GM19463 (cell line): ENCODE results near the gene CCDC194.
"Not testable (repeated sequence)": the region's sequence is repeated elsewhere in the genome, so short reads cannot be mapped to it uniquely, and the experiment has no call there.

Experiments
- ATAC-seq: cut with Tn5 transposase; IDR thresholded peaks from one replicate; pipeline ENCODE4 v1.9.1; 2021; ENCODE audit warnings: mild to moderate bottlenecking, moderate library complexity; ENCODE audit not compliant: unreplicated experiment

The CCDC194 gene

GRCh38 chr19:17378271-17378670, 15.7 kb downstream of the CCDC194 start:
- no peak for ATAC-seq

GRCh38 chr19:17376935-17377600, 16.9 kb downstream of the CCDC194 start, which contains the start of gene PLVAP:
PLVAP (minus strand) TSS chr19:17377342; CDS start chr19:17377288, 54 bp downstream.
- no peak for ATAC-seq

DNA sequence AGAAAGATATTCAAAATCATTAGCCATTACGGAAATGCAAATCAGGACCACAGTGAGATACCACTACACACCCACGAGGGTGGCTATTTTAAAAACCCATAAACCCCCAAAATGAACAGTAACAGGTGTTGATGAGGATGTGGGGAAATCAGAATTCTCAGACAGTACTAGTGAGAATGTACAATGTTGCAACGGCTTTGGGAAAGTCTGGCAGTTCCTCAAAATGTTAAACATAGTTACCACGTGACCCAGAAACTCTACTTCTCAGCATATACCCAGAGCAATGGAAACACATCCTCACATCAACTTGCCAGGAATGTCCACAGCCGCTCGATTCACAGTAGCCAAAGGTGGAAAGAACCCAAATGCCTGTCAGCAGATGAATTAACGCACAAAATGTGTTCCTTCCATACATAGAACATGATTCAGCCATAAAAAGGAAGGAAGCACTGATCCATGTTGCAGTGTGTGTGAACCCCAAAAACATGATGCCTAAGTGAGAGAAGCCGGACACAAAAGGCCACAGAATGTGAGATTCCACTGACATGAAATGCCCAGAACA, 23.9 kb downstream of the CCDC194 start:
- peak; percentile 70 for ATAC-seq

DNA sequence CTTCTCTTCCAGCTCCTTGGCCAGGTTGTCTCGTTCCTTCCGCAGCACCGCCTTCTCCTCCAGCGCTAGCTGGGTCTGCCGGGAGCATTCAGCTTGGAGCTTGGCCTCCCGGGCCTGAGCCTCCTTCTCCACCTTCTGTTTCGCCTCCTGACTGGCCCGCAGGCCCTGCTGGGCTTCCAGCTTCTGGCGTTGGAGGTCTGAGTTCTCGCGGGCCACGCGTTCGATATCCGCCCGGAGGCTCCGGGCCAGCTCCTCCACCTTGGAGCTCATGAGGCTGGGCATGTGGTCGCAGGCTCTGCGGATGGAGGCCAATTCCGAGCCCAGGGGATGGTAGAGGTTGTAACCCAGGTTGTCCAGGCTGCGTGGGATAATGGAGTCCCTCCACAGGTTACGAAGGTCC, 28.6 kb downstream of the CCDC194 start:
- no peak for ATAC-seq

GRCh38 chr19:17363852-17364605, 30.0 kb downstream of the CCDC194 start:
- not testable (repeated sequence) for ATAC-seq

DNA sequence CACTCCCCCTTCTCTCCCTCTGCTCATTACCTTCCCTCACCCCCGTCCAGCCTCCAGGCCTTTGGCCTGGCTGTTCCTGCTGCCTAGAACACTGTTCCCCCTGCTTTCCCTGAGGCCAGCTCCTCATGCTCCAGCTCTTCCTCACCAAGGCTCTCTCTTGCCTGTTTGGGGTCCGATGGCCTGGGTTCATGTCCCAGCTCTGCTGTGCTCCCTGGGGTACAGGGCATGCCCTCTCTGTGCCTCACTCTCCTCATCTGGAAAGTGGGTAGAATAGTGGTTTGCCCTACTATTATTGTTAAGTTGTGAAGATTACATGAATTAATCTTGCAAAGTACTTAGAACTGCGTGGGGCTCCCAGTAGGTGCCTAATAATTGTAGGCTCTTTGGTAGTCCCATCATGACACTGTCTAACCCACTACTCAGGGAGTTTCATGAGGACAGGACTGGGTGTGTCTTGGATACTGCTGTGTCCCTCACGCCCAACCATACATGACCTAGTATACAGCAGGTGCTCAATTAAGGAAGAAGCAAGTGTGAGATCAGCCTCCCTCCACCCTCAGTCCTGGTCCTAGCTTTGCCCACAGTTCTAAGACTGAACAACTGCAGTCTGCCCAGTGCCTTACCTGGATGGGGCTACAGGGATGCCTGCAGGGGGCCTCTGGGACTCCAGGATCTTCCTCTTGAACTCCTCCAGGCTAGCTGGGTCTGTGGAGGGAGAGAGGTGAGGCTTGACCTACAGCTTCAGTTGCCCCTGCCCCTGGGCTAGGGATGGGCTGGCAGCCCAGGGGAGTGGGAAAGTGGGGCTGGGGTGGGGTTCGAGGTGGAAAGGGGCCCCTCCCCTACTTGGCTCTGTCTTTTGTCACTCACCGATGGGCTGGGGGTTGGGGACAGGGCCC, 33.8 kb downstream of the CCDC194 start:
- no peak for ATAC-seq

- no peak for ATAC-seq
These were observed 35.6 kb downstream of the CCDC194 start for GRCh38 chr19:17358395-17358794.

GRCh38 chr19:17357724-17358123, 36.3 kb downstream of the CCDC194 start:
- ATAC-seq = no peak

DNA sequence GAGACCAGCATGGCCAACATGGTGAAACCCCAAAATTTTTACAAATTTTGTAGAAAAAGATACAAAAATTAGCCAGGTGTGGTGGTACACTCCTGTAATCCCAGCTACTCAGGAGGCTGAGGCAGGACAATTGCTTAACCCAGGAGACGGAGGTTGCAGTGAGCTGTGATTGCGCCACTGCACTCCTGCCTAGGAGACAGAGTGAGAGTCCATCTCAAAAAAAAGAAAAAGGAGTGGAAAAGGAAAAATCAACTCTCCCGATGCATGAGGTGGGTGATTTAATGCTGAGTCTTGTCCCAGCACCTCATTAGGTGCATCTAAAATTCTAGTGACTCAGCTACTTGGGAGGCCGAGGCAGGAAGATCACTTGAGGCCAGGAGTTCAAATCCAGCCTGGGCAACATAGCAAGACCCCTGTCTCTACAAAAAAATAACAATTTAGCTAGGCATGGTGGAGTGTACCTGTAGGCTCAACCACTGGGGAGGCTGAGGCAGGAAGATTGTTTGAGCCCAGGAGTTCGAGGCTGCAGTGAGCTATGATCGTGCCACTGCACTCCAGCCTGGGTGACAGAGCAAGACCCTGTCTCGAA, 36.8 kb downstream of the CCDC194 start:
- ATAC-seq = no peak

DNA sequence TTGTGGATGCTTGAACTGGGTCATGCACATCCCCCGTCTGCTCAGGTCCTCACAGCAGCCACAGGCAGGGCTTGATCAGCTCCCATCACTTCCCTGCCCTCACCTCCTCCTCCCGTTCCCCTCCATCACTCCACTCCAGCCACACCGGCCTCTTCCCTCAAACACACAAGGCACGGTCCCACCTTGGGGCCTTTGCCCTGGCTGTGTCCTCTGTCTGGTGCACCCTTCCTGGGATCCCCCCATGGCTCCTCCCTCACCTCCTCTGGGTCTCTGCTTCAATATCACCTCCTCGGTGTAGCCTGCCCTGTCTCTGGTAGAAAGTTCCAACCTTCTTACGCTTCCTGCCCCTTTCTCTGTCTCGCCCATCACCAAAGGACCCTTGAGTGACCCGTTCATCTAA, 40.6 kb downstream of the CCDC194 start:
- no peak for ATAC-seq

- no peak for ATAC-seq
These were observed 41.3 kb downstream of the CCDC194 start for GRCh38 chr19:17352608-17353280.

- ATAC-seq = no peak
These were observed 42.1 kb downstream of the CCDC194 start for GRCh38 chr19:17351815-17352435.

- no peak for ATAC-seq
These were observed 45.3 kb downstream of the CCDC194 start for GRCh38 chr19:17348700-17349099.

- no peak for ATAC-seq
These were observed 46.1 kb downstream of the CCDC194 start for GRCh38 chr19:17347877-17348276.

GRCh38 chr19:17347361-17347760, 46.6 kb downstream of the CCDC194 start:
- ATAC-seq = no peak

GRCh38 chr19:17346109-17346671, 47.8 kb downstream of the CCDC194 start:
- ATAC-seq = no peak

DNA sequence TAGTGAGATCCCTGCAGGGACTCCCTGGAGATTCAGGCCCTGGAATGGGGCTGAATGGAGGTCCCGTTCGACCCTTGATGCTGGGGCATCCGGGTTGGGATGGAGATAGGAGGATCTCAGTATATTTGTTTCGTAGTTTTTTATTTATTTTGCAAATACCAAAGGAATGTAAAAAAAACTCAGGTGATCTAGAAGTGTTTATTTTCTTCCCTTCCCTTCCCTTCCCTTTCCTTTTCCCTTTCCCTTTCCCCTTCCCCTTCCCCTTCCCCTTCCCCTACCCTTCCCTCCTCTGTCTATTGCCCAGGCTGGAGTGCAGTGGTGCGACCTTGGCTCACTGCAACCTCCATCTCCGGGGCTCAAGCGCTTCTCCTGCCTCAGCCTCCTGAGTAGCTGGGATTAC, 52.2 kb downstream of the CCDC194 start:
- no peak for ATAC-seq

DNA sequence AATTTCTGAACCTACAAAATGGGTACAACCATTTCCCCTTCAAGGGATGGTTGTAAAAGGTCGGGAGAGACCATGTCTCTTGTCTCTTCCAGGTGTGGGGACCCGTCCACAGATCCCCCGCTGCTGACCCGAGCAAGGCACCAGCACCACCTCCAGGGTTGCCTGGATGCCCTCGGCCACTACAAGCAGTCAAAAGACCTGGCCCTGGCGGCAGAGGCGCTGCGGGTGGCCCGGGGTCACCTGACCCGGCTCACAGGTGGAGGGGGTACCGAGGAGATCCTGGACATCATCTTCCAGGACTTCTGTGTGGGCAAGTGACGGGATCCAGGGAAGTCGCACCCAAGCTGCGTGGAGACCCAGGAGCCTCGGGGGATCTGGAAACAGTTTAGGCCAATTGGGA, 52.6 kb downstream of the CCDC194 start:
- ATAC-seq = no peak

DNA sequence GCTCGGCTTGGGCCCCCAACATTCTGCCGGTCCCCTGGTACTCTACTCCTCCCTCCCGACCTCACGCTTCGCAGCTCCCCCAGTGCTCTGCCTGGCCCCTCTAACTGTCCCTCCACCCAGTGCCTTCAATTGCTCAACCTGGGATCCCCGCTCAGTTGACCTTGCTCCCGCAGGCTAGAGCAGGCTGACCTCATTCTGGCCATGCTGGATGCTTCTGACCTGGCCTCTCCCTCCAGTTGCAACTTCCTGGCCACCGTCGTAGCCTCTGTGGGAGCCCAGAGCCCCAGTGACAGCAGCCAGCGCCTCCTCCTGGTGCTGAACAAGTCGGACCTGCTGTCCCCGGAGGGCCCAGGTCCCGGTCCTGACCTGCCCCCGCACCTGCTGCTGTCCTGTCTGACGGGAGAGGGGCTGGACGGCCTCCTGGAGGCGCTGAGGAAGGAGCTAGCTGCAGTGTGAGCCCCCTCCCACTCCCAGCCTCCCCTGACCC, 53.1 kb downstream of the CCDC194 start:
- no peak for ATAC-seq
